GM18505 (cell line): Measurements from ENCODE around the gene AXIN2.
A peak's percentile ranks its signal among the peaks of the same experiment; 100 is the strongest.

Experiments
- ATAC-seq: cut with Tn5 transposase; IDR thresholded peaks from one replicate; pipeline ENCODE4 v1.9.1; 2021; ENCODE audit not compliant: unreplicated experiment
- POLR2A ChIP-seq: IDR thresholded peaks from 4 replicates; pipeline ENCODE4 v1.6.1; 2011; ENCODE audit warnings: borderline replicate concordance; ENCODE audit not compliant: insufficient read depth, insufficient read length; ENCODE audit errors: extremely low read depth

The AXIN2 gene

GRCh38 chr17:65561452-65562205, at the start of gene AXIN2:
AXIN2 (minus strand) TSS chr17:65561648; CDS start chr17:65558620, 3,028 bp downstream.
- ATAC-seq: peak; percentile 91
- TF ChIP-seq POLR2A: no peak

GRCh38 chr17:65609749-65610148, 48.3 kb upstream of the AXIN2 start:
- no peak for TF ChIP-seq POLR2A
- ATAC-seq: no peak

GRCh38 chr17:65609286-65609685, 47.8 kb upstream of the AXIN2 start:
- TF ChIP-seq POLR2A: no peak
- no peak for ATAC-seq

GRCh38 chr17:65604070-65604469, 42.6 kb upstream of the AXIN2 start:
- no peak for ATAC-seq
- TF ChIP-seq POLR2A: no peak

GRCh38 chr17:65601881-65602280, 40.4 kb upstream of the AXIN2 start:
- TF ChIP-seq POLR2A: no peak
- ATAC-seq: no peak

GRCh38 chr17:65601145-65601544, 39.7 kb upstream of the AXIN2 start:
- TF ChIP-seq POLR2A: no peak
- ATAC-seq: no peak

- no peak for ATAC-seq
- TF ChIP-seq POLR2A: no peak
Measured at GRCh38 chr17:65600518-65600917, 39.1 kb upstream of the AXIN2 start.

GRCh38 chr17:65599650-65600049, 38.2 kb upstream of the AXIN2 start:
- TF ChIP-seq POLR2A: no peak
- no peak for ATAC-seq

GRCh38 chr17:65598746-65599145, 37.3 kb upstream of the AXIN2 start:
- ATAC-seq: no peak

GRCh38 chr17:65595071-65595656, 33.7 kb upstream of the AXIN2 start:
- no peak for TF ChIP-seq POLR2A
- no peak for ATAC-seq

More at GRCh38 chr17:65598746-65599145, 37.3 kb upstream of the AXIN2 start:
- no peak for TF ChIP-seq POLR2A

- ATAC-seq: no peak
- no peak for TF ChIP-seq POLR2A
Measured at GRCh38 chr17:65593855-65594845, 32.7 kb upstream of the AXIN2 start.

- TF ChIP-seq POLR2A: no peak
- ATAC-seq: no peak
Measured at GRCh38 chr17:65593092-65593854, 31.8 kb upstream of the AXIN2 start.
